H9 (cell line): ENCODE data around the gene RAB6A. TPM values are rescaled to one million over a fixed set of nuclear protein-coding genes. Genes with fewer than 3 reads are reported as not detected.

Source experiments
- DNase-seq: peaks from one replicate; pipeline ENCODE4 v3.0.0-alpha.2; 2017
- H2AFZ ChIP-seq: one replicate; pipeline ENCODE4 v1.6.1; 2013; ENCODE audit warnings: mild to moderate bottlenecking, low read length, control low read depth, moderate library complexity
- H2AK5ac ChIP-seq: 2 replicates; pipeline ENCODE4 v1.6.1; 2013; ENCODE audit warnings: low read length, control low read depth, mixed read lengths; ENCODE audit not compliant: insufficient read length
- H2BK120ac ChIP-seq: one replicate; pipeline ENCODE4 v1.6.1; 2013; ENCODE audit warnings: low read depth, mild to moderate bottlenecking, low read length, control low read depth, inconsistent platforms; ENCODE audit not compliant: poor library complexity, severe bottlenecking
- H2BK12ac ChIP-seq: 2 replicates; pipeline ENCODE4 v1.6.1; 2013; ENCODE audit warnings: low read length, control low read depth, mixed read lengths, low read depth; ENCODE audit not compliant: insufficient read length
- H2BK15ac ChIP-seq: 2 replicates; pipeline ENCODE4 v1.6.1; 2013; ENCODE audit warnings: low read depth, low read length, control low read depth
- H2BK20ac ChIP-seq: one replicate; pipeline ENCODE4 v1.6.1; 2013; ENCODE audit warnings: low read depth, mild to moderate bottlenecking, low read length, control low read depth, inconsistent platforms; ENCODE audit not compliant: poor library complexity, severe bottlenecking
- H2BK5ac ChIP-seq: 2 replicates; pipeline ENCODE4 v1.6.1; 2013; ENCODE audit warnings: low read length, control low read depth, mixed read lengths; ENCODE audit not compliant: insufficient read length
- H3K14ac ChIP-seq: 2 replicates; pipeline ENCODE4 v1.6.1; 2013; ENCODE audit warnings: low read length, control low read depth; ENCODE audit not compliant: insufficient read depth
- H3K18ac ChIP-seq: 2 replicates; pipeline ENCODE4 v1.6.1; 2013; ENCODE audit warnings: low read depth, mild to moderate bottlenecking, mixed read lengths, low read length, control low read depth; ENCODE audit not compliant: insufficient read length
- H3K23ac ChIP-seq: 2 replicates; pipeline ENCODE4 v1.6.1; 2013; ENCODE audit warnings: low read length, control low read depth, mixed read lengths, low read depth; ENCODE audit not compliant: insufficient read length
- H3K23me2 ChIP-seq: 2 replicates; pipeline ENCODE4 v1.6.1; 2013; ENCODE audit warnings: low read depth, mild to moderate bottlenecking, mixed read lengths, low read length, control low read depth; ENCODE audit not compliant: insufficient read length, poor library complexity, severe bottlenecking
- H3K27ac ChIP-seq: 2 replicates; pipeline ENCODE4 v1.5.1; 2013; ENCODE audit warnings: low read length, control low read depth, mixed read lengths, low read depth; ENCODE audit not compliant: insufficient read length
- H3K27me3 ChIP-seq: 2 replicates; pipeline ENCODE4 v1.6.1; 2013; ENCODE audit warnings: low read length, control low read depth, inconsistent platforms; ENCODE audit not compliant: insufficient read depth
- H3K4ac ChIP-seq: 2 replicates; pipeline ENCODE4 v1.6.1; 2013; ENCODE audit warnings: low read depth, mild to moderate bottlenecking, control low read depth, inconsistent platforms, low read length, moderate library complexity
- H3K4me1 ChIP-seq: 2 replicates; pipeline ENCODE4 v1.6.1; 2013; ENCODE audit warnings: low read length, control low read depth, inconsistent platforms; ENCODE audit not compliant: insufficient read depth
- H3K4me2 ChIP-seq: 2 replicates; pipeline ENCODE4 v1.6.1; 2013; ENCODE audit warnings: low read length, control low read depth, mixed read lengths; ENCODE audit not compliant: insufficient read length, insufficient read depth
- H3K56ac ChIP-seq: 2 replicates; pipeline ENCODE4 v1.6.1; 2013; ENCODE audit warnings: low read depth, mild to moderate bottlenecking, mixed read lengths, low read length, control low read depth; ENCODE audit not compliant: insufficient read length
- H3K79me1 ChIP-seq: 2 replicates; pipeline ENCODE4 v1.6.1; 2013; ENCODE audit warnings: low read depth, mild to moderate bottlenecking, moderate library complexity, low read length, control low read depth, inconsistent platforms; ENCODE audit not compliant: insufficient read depth, poor library complexity, severe bottlenecking
- H3K79me2 ChIP-seq: 2 replicates; pipeline ENCODE4 v1.6.1; 2013; ENCODE audit warnings: low read length, control low read depth, inconsistent platforms; ENCODE audit not compliant: insufficient read depth
- H3K9ac ChIP-seq: 2 replicates; pipeline ENCODE4 v1.6.1; 2013; ENCODE audit warnings: low read length, control low read depth, mixed read lengths; ENCODE audit not compliant: insufficient read length; ENCODE audit errors: extremely low read depth
- H3K9me3 ChIP-seq: one replicate; pipeline ENCODE4 v1.6.1; 2013; ENCODE audit warnings: low read depth, low read length, inconsistent platforms; ENCODE audit not compliant: control insufficient read depth
- H3T11ph ChIP-seq: one replicate; pipeline ENCODE4 v1.6.1; 2013; ENCODE audit warnings: mild to moderate bottlenecking, low read length, control low read depth, inconsistent platforms
- H4K20me1 ChIP-seq: one replicate; pipeline ENCODE4 v1.6.1; 2013; ENCODE audit not compliant: control insufficient read depth, insufficient read length, insufficient read depth
- H4K5ac ChIP-seq: 2 replicates; pipeline ENCODE4 v1.6.1; 2013; ENCODE audit warnings: low read depth, mild to moderate bottlenecking, mixed read lengths, low read length, control low read depth; ENCODE audit not compliant: insufficient read length
- H4K8ac ChIP-seq: replicated peaks from 2 replicates; pipeline ENCODE4 v1.6.1; 2013; ENCODE audit warnings: low read length, control low read depth, mixed read lengths, low read depth; ENCODE audit not compliant: insufficient read length
- H4K91ac ChIP-seq: 2 replicates; pipeline ENCODE4 v1.6.1; 2013; ENCODE audit warnings: low read depth, mild to moderate bottlenecking, moderate library complexity, mixed read lengths, low read length, control low read depth; ENCODE audit not compliant: insufficient read length
- H3K27ac Mint-ChIP-seq, 3 experiments: 2 replicates in 2 of 3; 3 replicates in 1 of 3; pipeline ENCODE4 v1.8.0; 2020 to 2021; ENCODE audit warnings: mixed read lengths in 3 of 3, mild to moderate bottlenecking in 1 of 3, moderate library complexity in 1 of 3
- H3K27me3 Mint-ChIP-seq: 2 replicates; pipeline ENCODE4 v1.8.0; 2021; ENCODE audit warnings: low read depth, mild to moderate bottlenecking, moderate library complexity, mixed read lengths
- H3K36me3 Mint-ChIP-seq, 3 experiments: 2 replicates in 2 of 3; 3 replicates in 1 of 3; pipeline ENCODE4 v1.8.0; 2020 to 2021; ENCODE audit warnings: low read depth in 3 of 3, mixed read lengths in 3 of 3; ENCODE audit not compliant: insufficient read depth in 1 of 3
- H3K4me1 Mint-ChIP-seq, 2 experiments: 2 replicates each; pipeline ENCODE4 v1.8.0; 2020; ENCODE audit warnings: mixed read lengths in 2 of 2
- H3K4me3 Mint-ChIP-seq, 2 experiments: 2 replicates in 1 of 2; 3 replicates in 1 of 2; pipeline ENCODE4 v1.8.0; 2020 to 2021; ENCODE audit warnings: mild to moderate bottlenecking in 2 of 2, mixed read lengths in 2 of 2, moderate library complexity in 1 of 2
- H3K9me3 Mint-ChIP-seq, 2 experiments: 2 replicates in 1 of 2; 3 replicates in 1 of 2; pipeline ENCODE4 v1.8.0; 2020; ENCODE audit warnings: mild to moderate bottlenecking in 2 of 2, mixed read lengths in 2 of 2, moderate library complexity in 1 of 2
- CTCF ChIP-seq: fragments of 200-600 bp; sonication (generic); conservative IDR thresholded peaks from 3 replicates; pipeline ENCODE4 v1.8.0; 2021; ENCODE audit warnings: antibody characterized with exemption, mild to moderate bottlenecking
- WGBS: extraction: QIAGEN DNeasy Blood & Tissue Kit; methylation state at CpG from one replicate; pipeline ENCODE4 v1.1.7; 2013; ENCODE audit warnings: missing lambda C conversion rate, low lambda C conversion rate, mixed read lengths; ENCODE audit not compliant: insufficient read length; ENCODE audit errors: extremely low coverage; 5-methylcytosine and 5-hydroxymethylcytosine counted together
- total RNA-seq: library from RNA; stranded (reverse); gene quantifications from 2 replicates; pipeline ENCODE4 v1.2.1, GENCODE V29; 2021

RAB6A gene
- total RNA-seq, 1 experiment from 2014 or later = 72.8 TPM

- H2BK12ac ChIP-seq = no peak overlapping the region
- H2BK15ac ChIP-seq = no peak overlapping the region
- no peak overlapping the region for H2BK20ac ChIP-seq
- H3K4me1 ChIP-seq = no peaks in the 10 kb centered on the region
- WGBS = no CpG with 5 or more reads among the region's 5 CpGs
- no peaks in the 10 kb centered on the region for H3K27me3 ChIP-seq
- 0 out of 7 replicates have a peak overlapping the region, but pooled peaks of 1 of the 3 experiments have one; percentile 37 for H3K27ac Mint-ChIP-seq
- H3K27ac ChIP-seq = no peak overlapping the region
- H3K14ac ChIP-seq = no peak overlapping the region
- H3K36me3 Mint-ChIP-seq = no peaks in the 10 kb centered on the region
- H4K91ac ChIP-seq = no peak overlapping the region
- H3K18ac ChIP-seq = no peak overlapping the region
- H3T11ph ChIP-seq = no peak overlapping the region
- no peak overlapping the region for H3K4me2 ChIP-seq
- no peaks in the 10 kb centered on the region for H3K23me2 ChIP-seq
- TF ChIP-seq CTCF = no peak
- H3K23ac ChIP-seq = no peak overlapping the region
- H4K20me1 ChIP-seq = no peaks in the 10 kb centered on the region
- no peak overlapping the region for H2BK120ac ChIP-seq
- H3K79me1 ChIP-seq = no peaks in the 10 kb centered on the region
- no peak overlapping the region for H4K8ac ChIP-seq
- H3K9me3 ChIP-seq = no peaks in the 10 kb centered on the region
- H3K4me3 Mint-ChIP-seq = no peak overlapping the region; a peak in 1 of 5 replicates
- no peaks in the 10 kb centered on the region for H3K79me2 ChIP-seq
- no peak overlapping the region for H2BK5ac ChIP-seq
- no peak for DNase-seq
- H3K27me3 Mint-ChIP-seq = no peaks in the 10 kb centered on the region; the same call in 1 of the 2 replicates
- no peak overlapping the region for H3K9ac ChIP-seq
- H3K4ac ChIP-seq = no peak overlapping the region
- no peaks in the 10 kb centered on the region for H3K9me3 Mint-ChIP-seq
- H4K5ac ChIP-seq = no peak overlapping the region
- no peak overlapping the region for H2AK5ac ChIP-seq
- H3K4me1 Mint-ChIP-seq = peaks cover 15 to 21% of the 10 kb centered on the region in 2 experiments
- H3K56ac ChIP-seq = no peak overlapping the region
- H2AFZ ChIP-seq = no peak overlapping the region
Measured at GRCh38 chr11:73783483-73784020, 22.7 kb upstream of the RAB6A start.
